ENCODE measurements around the gene HSD17B14. TPM values are rescaled to one million over a fixed set of nuclear protein-coding genes. Genes with fewer than 3 reads are reported as not detected.

The HSD17B14 gene
- total and polyA plus RNA-seq, 9 of the 15 experiments (the other 6 are each of a cell fraction or from before 2014, with no cell fraction given): 0.16 TPM; not detected in 8

- BruUV-seq (replicated peaks): no TSS peak
- CTCF ChIA-PET (ENCODE audit: low intra/inter-chr PET ratio): interaction anchor here (0.5 kb wide), 1 partner anchor 139 kb away, joined by 6 read pairs; no protein-coding TSS in a partner anchor
Measured at GRCh38 chr19:48853483-48853882, 17.2 kb upstream of the HSD17B14 start.

More at GRCh38 chr19:48853483-48853882, 17.2 kb upstream of the HSD17B14 start:
- DNase-seq (ENCODE audit: extremely low read depth in 1 of 4, low spot score in 3 of 4): no peak
- WGBS (ENCODE audit: insufficient coverage, low coverage, missing lambda C conversion rate): 83% methylated on average over 7 of the region's 8 CpGs
- in situ Hi-C loops (cut with MboI) (no loop called here), intact Hi-C loops (cut with micrococcal nuclease) (no loop called here)
- H3K79me2 ChIP-seq (ENCODE audit: control insufficient read depth, insufficient read depth, low read length): no peaks in the 10 kb centered on the region; the same call in 2 of the 3 replicates
- H3K36me3 ChIP-seq (ENCODE audit: control insufficient read depth, insufficient read depth, low read length): no peaks in the 10 kb centered on the region; the same call in 2 of the 3 replicates
- H4K20me1 ChIP-seq (replicated peaks; ENCODE audit: control insufficient read depth, insufficient read depth, low read length): no peaks in the 10 kb centered on the region
- no peak for ATAC-seq
- H3K9ac ChIP-seq (ENCODE audit: insufficient read depth in 1 of 2, low read depth in 2 of 2, low read length in 2 of 2): peak overlapping the region in 1 of 2 experiments; percentile 72; a peak in 2 of 4 replicates
- FAIRE-seq: no peak
- no peak overlapping the region for H3K4me3 ChIP-seq
- H3K27ac ChIP-seq (ENCODE audit: extremely low read depth, low read depth, low read length): no peak overlapping the region
- TF ChIP-seq AFF1 (IDR thresholded peaks at IDR 0.05; ENCODE audit: low read depth in 1 of 2, partially characterized antibody in 2 of 2): no peak
- no peak for TF ChIP-seq SMC3 (conservative IDR thresholded peaks at IDR 0.05; ENCODE audit: insufficient read depth, low read depth, low read length)
- no peak for TF ChIP-seq STAT5A (IDR thresholded peaks at IDR 0.05; ENCODE audit: borderline replicate concordance, low read length)
- TF ChIP-seq HDAC8 (tag; IDR thresholded peaks at IDR 0.05): no peak
- TF ChIP-seq NFE2L1 (tag; IDR thresholded peaks at IDR 0.05; ENCODE audit: borderline replicate concordance, low read depth): no peak
- TF ChIP-seq HSF4 (CRISPR knock-in tag; IDR thresholded peaks at IDR 0.05; ENCODE audit: borderline replicate concordance): no peak
- TF ChIP-seq MCM3 (IDR thresholded peaks at IDR 0.05): no peak
- no peak for TF ChIP-seq GTF2E2 (tag; IDR thresholded peaks at IDR 0.05)
- TF ChIP-seq TCF7L2 (IDR thresholded peaks at IDR 0.05; ENCODE audit: low read depth, low read length): no peak
- no peak for TF ChIP-seq E4F1 (CRISPR knock-in tag; IDR thresholded peaks at IDR 0.05; ENCODE audit: borderline replicate concordance)
- TF ChIP-seq ZNF57 (CRISPR knock-in tag; IDR thresholded peaks at IDR 0.05): no peak
- no peaks in the 10 kb centered on the region for H3K9me3 ChIP-seq (replicated peaks; ENCODE audit: control insufficient read depth, insufficient read depth, low read depth, low read length)
- no peak overlapping the region for H2AFZ ChIP-seq (ENCODE audit: low read depth, low read length)
- POLR2A ChIA-PET: interaction anchor here (0.9 to 3.0 kb wide), 3 partner anchors 16 to 113 kb away, joined by 3 to 17 read pairs (median 16); partner anchors contain the start of gene FTL
- no peaks in the 10 kb centered on the region for H3K9me1 ChIP-seq (ENCODE audit: control insufficient read depth, insufficient read depth, low read length)
- H3K27me3 ChIP-seq (ENCODE audit: control insufficient read depth in 2 of 2, insufficient read depth in 2 of 2, low read length in 2 of 2): no peaks in the 10 kb centered on the region
- no peak overlapping the region; the same call in 1 of the 2 replicates for H3K4me2 ChIP-seq (ENCODE audit: insufficient read depth, low read length)
- H3K4me1 ChIP-seq (replicated peaks in 1 of 2; ENCODE audit: control insufficient read depth in 2 of 2, insufficient read depth in 2 of 2, low read length in 2 of 2): peaks cover 21 to 26% of the 10 kb centered on the region in 2 experiments

Data from K562 (cell line).